HG03342 (cell line): Measurements from ENCODE around the gene CDS2.

ENCODE experiments used
- ATAC-seq: cut with Tn5 transposase; IDR thresholded peaks from one replicate; pipeline ENCODE4 v1.9.1; 2021; ENCODE audit warnings: mild to moderate bottlenecking, moderate library complexity; ENCODE audit not compliant: unreplicated experiment

CDS2 gene

DNA sequence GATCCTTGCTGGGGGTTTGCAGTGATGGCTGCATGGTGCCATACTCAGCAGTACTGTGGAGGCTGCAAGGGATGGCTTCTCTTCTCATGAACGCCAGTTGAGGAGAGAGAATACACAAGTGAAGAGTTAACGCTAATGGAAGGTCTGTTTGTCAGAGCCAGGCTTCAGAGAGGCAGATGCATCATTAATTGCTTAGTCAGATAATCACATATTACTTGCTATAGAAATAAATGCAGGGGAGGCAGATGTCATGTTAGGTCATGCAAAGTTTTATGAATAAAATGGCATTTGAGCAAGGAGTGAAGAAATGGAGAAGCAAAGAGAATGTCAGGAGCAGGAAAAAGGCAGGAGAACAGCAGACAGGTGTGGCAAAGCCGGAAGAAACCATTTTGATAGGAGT, 51.2 kb downstream of the CDS2 start:
- ATAC-seq, result no peak

DNA sequence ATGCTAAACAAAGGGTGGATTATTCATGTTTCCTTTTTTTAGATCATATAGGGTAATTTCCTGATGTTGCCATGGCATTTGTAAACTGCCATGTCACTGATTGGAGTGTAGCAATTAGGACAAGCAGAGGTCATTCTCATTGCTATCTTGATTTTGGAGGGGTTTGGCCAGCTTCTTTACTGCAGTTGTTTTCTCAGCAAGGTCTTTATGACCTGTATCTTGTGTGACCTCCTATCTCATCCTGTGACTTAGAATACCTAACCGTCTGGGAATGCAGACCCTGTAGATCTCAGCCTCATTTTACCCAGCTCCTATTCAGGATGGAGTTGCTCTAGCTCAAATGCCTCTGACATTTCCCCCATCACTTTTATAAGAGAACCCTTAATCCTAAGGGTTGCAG, 53.6 kb downstream of the CDS2 start:
- ATAC-seq, result no peak

DNA sequence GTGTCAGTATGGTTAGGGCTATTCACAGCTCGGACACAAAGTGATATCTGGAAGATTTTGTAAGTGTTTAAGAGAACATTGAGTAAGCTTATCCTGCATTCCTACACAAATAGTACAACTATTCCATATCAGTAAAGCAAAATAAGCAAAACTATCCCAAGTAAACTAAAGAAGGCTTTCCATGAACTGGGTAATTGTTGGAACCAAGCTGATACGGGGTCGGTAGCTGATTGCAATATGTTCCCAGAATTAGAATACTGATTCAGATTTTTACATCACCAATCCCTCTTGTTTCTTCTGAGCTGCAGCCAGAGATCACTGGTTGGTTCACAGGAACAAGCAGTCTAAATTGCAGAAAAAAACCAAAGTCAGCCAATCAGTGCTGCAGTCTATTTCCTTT, 54.1 kb downstream of the CDS2 start:
- no peak for ATAC-seq

DNA sequence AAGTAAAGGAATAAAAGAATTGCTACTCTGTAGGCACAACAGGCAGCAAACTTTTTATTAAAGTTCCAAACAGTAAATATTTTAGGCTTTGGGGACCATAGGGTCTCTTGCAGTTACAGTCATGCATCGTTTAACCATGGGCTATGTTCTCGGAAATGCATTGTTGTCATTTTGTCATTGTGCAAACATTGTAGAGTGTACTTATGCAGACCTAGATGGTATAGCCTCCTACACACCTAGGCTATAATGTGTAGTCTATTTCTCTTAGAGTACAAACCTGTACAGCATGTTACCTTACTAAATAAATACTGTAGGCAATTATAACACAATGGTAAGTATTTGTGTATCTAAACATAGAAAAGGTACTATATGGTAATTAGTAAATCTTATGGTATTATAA, 54.7 kb downstream of the CDS2 start:
- ATAC-seq, result no peak

DNA sequence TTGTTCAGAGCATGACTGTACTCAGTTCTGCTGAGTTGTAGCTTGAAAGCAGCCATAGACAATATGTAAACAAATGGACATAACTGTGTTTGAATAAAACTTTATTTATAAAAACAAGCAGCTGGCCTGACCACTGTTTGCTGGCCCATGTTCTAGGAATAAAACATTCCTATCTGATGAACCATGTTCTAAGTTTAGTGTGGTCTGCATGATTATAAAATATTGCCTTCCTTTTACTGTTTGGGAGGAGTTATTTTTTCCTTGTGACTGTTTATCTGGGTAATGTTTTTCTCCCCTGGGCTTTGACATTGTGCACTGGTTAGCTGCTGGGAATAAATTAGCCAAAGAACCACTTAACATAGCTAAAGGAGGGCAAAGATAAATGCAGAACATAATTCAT, 55.1 kb downstream of the CDS2 start:
- ATAC-seq, result no peak

DNA sequence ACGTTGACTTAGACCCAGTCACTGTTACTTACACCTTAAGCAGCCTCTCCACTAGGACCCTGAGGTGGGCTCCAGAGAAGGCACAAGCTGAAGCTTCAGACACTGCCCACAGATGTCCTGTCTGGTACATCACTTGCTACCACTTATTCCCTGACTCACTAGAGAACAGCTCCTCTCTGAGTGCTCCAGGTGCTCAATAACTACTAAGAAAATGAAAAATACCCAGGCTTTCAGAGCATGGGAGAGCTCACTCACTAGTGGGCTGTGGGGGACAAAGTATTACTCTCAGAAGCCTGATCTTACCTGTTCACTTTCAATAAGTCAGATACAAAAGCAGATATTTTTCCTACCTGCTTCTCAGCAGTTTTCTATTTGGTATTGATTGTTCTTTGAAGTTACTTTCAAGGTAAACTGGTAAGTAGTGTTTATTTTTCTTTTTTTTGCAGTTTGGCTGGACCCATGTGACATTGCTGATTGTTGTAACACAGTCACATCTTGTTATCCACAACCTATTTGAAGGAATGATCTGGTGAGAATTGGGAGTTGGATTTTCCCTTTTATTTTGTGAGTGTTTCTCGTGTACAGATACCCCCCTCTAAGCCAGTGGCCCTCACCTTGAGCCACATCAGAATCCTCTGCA, 55.9 kb downstream of the CDS2 start:
- no peak for ATAC-seq

DNA sequence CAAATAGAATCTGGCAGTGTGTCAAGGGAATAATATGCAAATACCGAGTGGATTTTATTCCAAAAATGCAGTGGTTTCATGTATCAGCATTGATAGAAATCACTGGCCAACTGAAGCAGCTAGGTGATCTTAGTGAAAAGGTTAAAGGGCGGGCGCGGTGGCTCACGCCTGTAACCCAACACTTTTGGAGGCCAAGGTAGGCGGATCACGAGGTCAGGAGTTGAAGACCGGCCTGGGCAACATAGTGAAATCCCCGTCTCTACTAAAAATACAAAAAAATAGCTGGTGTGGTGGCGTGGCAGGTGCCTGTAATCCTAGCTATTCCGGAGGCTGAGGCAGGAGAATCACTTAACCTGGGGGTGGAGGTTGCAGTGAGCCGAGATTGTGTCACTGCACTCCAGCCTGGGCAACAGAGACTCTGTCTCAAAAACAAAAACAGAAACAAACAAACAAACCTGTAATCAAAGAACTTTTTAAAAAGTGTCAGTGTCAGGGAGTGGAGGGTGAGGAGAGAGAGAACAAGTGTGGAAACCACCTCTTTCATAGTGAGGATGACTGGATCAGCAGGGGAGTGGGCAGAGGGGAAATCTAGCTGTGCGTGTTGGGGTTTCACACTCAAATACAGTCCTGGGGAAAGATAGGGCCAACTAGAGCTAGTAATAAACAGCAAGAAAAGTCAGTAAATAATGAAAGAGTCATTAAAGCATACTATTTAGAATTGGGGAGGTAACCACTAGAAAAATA, 57.1 kb downstream of the CDS2 start:
- no peak for ATAC-seq

DNA sequence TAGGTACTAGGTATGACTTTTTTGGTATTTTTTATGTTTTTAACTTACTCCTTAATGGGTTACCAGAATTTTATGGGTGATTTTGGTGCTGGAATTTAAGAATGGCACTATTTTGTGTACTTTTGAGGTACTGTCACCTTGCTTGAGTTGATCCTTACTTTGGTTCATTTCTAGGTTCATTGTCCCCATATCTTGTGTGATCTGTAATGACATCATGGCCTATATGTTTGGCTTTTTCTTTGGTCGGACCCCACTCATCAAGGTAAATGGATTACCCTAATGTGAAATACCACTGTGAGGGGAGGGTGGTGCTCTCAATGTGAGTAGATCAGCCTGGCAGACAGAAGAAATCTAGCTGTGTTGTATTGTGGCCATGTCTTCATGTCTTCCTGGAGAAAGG, 57.9 kb downstream of the CDS2 start:
- no peak for ATAC-seq

DNA sequence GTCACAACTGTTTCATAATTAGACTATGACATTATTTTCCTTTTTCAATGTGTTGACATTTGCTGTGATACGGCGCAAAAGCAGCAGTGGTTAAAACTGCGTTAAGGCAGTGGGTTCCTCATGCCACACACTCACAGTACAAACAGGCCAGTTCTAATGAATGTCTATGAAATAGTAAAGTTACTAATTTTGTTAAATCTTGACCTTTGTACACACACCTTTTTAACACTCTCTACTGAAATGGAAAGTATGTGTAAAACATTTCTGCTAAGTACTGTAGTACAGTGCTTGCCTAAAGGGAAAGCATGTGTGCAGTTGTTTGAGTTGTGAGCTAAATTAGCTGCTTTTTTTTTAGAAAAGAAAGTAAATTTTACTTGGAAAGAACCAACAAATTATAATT, 60.3 kb downstream of the CDS2 start:
- ATAC-seq, result no peak

DNA sequence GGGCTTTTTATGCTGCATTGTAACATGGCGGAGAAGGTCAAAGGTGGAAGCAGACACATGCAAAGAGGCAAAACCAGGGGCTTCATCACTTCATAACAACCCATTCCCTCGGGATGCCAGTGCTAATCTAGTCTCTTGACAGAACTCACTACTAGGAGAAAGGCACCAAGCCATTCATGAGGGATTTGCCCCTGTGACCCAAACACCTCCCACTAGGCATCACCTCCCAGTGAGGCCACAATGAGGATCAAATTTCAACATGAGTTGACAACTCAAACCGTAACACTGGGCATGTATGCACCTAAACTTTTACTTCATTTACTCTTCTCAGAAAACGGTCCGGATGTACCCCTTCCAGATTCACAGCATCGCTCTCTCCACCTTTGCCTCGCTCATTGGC, 61.9 kb downstream of the CDS2 start:
- ATAC-seq, result no peak

DNA sequence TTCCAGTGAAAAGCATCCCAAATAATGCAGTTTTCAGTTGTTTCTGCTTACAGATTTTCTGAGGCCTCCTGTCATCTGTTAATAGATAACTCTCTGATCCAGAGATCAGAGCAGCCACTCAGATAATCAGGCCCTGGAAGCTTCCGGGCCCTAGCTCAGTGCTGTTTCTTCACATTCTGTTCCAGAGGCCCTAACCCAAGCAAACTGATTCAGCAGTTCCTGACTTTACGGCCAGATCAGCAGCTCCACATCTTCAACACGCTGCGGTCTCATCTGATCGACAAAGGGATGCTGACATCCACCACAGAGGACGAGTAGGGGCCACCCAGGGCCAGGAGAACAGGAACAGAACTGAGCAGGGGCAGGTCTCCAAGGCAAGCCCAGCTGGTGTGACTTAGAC, 63.1 kb downstream of the CDS2 start:
- no peak for ATAC-seq

DNA sequence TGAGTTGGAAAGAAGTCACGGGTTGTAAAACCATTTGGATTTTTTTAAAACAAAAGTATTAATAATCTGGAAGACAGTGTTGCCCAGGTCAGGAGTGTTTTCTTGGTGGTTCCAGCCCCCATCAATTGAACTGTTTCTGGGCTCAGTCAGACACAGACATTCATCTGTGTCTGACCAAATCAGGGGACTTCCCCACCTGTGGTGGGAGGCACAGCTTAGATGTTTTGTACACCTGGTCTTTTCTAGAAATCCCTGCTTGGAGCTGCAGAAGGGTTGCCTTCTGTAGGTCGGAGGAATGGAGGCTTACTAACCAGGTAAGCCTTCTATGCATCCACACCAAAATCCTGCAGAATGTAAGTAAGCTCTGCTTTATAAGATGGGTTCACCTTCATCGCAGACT, 63.6 kb downstream of the CDS2 start:
- no peak for ATAC-seq

DNA sequence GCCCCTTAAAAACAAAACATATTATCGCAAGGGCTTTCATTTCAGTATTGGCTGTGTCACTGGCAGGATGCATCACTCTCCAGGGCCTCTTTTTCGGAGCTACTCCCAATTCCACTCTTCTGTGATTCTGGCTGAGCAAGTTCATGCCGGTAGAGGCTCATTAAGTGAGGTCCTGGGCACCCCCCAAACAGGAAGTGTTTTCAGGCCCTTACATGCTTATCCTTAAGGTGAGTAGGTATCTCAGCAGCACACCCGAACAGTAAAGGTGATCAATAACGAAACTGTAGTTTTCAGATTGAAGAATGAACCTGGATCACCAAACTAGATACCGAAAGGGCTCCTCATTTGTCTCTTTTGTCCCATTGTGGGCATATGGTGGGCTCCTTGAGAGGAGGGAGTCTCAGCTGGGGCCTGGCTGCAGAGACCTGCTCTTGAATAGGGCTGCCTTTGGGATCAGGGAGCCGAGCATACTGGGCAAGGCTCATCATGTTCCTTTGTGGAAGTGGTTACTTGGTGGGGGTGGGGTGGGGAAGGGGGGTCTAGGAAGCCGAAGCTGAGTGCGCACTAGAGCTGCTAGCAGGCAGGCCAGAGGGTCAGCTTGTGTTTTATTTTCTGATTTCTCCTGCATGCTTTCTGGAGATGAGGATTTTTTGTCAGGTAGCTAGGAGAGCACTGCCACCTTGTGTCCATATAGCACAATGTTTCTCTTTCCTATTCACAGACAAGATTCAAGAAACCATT, 65.2 kb downstream of the CDS2 start:
- ATAC-seq, result no peak

DNA sequence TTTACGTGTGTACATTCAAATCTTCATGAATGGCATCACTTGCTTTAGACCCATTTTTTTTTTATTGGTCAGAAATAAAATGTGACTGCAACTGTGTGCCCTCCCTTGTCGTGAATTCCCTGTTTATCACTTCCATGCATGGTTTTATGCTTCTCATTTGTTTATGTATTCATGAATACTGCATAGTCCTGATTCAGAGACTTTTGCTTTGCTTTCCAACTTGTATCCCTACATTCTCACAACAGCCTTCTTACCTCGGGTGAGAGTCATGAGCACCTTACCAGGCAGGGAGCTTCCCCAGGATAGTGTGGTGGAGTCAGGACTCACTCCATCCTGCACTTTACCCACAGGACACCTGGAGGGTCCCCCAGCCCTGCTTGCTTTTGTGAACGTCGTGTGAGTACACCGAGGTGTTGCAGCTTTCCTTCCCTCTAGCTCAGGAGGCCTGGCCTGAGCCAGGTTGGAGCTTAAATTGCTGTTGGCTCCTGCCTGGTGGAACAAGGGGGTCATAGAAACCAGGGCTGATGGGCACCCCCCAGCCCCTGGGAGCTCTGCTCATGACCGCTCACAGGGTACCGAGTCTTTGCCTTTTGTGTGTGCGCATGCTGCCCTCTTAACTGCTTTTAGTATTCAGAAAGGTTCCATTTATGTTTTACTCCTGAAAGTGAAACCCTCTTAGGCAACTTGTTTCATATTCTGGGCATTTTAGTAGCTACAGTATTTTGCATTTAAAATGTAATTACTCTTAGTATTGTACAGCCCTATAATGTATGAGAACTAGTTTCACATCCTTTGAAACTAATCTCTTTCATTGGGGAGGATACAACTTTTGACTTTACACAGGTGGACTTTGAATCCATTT, 66.0 kb downstream of the CDS2 start:
- ATAC-seq, result no peak

DNA sequence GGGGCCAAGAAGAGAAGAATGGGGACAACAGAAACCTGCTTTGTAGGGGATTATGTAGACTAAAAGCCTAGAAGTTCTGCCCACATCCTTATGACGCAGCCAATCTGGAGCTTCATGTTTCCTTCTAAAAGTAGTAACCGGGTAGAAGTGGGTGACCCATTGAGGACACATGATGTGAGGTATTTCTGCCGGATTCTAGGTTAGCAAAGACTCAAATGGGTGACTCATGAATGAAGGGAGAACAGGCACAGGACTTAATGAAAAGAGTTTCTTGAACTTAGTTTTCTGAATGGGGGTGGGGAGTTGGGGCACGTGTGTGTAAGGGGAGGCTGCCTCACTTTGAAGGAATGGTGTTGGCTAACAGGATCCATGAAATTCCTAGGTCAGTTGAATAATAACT, 68.8 kb downstream of the CDS2 start:
- no peak for ATAC-seq

DNA sequence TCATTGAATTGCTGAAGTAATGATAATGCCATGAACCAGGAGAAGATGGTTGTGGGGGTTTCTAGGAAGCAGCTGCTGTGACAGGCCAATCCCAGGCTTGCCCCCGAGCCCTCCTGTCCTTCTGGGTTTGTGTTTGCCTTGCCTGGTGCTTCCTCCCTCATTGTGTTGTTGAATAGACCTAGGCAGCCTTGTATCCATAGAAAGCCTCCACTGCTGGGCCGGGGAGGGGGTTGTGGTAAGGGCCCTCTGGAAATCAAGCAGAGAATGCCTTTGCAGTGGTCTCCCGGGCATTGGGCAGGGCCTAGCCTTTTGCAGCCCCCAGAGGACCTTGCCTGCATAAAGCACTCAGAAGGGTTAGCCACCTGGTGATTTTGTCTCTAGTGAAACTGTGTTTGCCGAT, 69.3 kb downstream of the CDS2 start:
- no peak for ATAC-seq

DNA sequence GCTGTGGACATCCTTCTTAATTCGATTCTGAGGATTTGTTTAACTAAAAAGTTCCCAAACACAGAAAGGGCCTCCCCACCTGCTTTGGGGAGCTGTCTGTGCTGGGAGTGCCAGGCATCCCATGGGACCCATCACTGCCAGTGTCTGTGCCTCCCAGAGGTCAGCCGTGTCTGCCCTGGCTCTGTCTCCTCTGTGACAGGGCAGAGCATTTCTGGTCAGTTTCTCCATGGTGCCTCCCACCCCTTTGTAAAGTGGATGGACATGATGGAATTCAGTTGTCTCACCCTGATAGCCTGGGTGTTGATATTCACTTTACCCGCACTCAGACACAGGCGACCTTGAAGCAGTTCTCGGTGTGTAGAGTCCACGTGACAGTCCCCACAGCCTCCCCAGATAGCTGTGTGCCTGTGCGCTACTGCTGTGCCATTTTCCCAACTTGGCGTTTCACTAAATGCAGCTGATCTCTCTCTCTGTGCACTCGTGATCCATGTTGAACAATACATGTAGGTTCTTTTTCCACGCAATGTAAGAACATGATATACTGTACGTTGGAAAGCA, 70.5 kb downstream of the CDS2 start:
- ATAC-seq, result no peak

DNA sequence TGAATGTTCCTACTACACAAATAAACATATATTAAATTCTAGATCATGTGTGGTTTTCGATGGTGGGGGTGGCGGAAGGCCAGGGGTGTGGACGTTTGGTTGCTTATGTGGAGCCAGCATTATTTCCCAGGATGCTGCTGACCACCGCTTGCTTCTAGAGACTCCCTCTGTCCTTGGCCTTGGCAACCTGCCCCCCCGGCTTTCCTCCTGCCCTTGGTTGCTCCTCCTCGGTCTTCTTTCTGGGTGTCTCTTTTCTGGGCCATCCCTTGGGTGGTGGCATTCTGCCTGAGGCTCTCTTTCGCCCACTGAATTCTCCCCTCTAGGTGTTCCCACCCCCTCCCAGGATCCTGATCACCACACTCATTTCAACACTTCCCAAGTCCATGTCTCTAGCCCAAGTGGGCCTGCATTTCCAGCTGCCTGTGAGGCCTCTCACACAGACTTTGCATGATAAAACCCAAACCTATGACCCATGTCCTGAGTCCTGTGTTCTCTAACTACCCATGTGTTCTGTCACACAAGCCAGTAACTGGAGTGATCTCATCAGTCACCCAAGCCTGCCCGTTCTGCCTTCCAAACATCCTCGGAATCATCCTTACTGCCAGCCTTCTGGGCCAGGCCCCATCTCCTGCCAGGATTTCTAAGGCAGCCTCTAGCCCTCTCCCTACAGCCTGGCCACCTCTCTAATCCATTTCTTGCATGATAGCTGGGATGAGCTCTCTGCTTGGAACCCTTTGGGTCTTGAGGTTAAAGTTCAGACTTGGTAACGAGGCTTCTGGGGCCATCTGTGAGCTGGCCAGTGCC, 71.2 kb downstream of the CDS2 start:
- ATAC-seq, result no peak

DNA sequence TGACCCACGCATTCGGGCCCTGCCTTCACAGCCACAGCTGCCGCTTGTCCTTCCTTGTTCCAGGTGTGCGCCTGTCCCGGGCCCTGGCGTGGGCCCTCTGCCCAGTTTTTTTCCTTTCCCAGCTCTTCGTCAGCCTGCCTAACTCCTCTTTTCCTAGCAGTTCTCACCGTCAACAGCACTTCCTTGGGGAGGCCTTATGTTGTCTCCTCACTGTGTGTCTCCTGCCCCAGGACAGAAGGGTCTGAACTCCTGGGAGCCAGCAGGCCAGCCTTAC, 71.8 kb downstream of the CDS2 start:
- ATAC-seq, result no peak

DNA sequence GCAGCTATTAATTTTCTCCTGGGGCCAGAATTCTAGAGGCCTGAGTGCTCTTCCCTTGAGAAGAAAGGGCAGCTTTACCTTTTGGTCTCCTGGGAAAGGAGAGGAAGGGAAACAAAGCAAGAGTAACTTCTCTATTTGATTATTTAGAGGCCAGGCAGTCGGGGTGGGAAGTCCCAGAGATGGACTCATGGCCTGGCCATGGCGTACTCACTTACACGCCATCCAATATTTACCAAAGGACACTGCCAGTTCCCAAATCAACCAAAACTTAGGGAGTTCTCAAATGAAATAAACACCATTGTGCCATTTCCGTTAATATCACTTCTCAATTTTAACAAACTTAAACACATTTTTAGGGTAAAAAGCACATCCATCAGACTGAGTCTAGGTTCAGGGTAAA, 76.6 kb downstream of the CDS2 start:
- no peak for ATAC-seq
